GM15510 (cell line): Measurements from ENCODE around the gene AZGP1.
A peak's percentile ranks its signal among the peaks of the same experiment; 100 is the strongest.

Source experiments
- POLR2A ChIP-seq: IDR thresholded peaks from 3 replicates; pipeline ENCODE4 v1.6.1; 2011; ENCODE audit warnings: borderline replicate concordance; ENCODE audit not compliant: insufficient read length; ENCODE audit errors: extremely low read depth

The AZGP1 gene

DNA sequence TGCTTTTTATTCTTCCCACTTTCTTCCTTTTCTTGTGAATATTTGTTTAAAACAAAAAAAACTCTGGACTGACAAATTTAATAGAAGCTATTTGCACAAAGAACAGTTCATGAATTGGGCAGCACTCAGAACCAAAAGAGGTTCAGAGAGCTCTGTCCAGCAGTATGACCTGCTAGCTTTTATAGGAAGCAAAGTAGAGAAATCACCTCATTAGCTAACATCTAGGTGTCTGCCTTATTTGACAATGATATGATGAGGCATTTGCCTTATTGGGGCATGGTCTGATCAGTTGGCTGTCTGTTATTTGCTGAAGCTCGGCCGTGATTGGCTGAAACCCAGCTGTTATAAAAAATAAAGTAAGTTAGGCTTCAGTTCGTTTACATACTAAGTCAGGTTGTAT lies 55.7 kb downstream of the AZGP1 start:
- no peak for TF ChIP-seq POLR2A

DNA sequence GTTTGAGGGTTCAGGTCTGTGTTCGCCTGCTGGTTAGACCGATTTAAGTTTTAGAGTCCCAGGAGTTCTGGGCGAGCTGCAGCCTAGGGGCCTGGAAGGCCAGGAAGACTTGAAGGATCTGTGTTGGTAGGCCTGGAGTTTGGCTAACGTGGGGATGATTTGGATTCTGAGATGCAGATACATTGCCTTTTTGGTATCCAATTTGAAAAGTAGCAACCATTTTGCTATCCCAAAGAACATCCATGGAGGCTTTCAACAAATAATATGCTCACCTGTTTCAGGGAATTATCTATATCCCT lies 56.1 kb downstream of the AZGP1 start:
- no peak for TF ChIP-seq POLR2A

GRCh38 chr7:99918959-99919813 lies 56.6 kb downstream of the AZGP1 start, which contains the start of gene TRIM4:
TRIM4 (minus strand) TSS chr7:99919530; CDS start chr7:99919401, 129 bp downstream.
- peak; percentile 86 for TF ChIP-seq POLR2A
